T-cell (primary cell): ENCODE data around the gene PLEKHM3. TPM values are rescaled to one million over a fixed set of nuclear protein-coding genes. Genes with fewer than 3 reads are reported as not detected.
"Not testable (repeated sequence)": the region's sequence is repeated elsewhere in the genome, so short reads cannot be mapped to it uniquely, and the experiment has no call there.

Experiments
- ATAC-seq, 4 experiments: fragments of 200-7000 bp in 3 of 4; fragments of 150-1000 bp in 1 of 4; cut with Tn5 transposase; replicated peaks in 1 of 4; 1 replicate in 3 of 4; 2 replicates in 1 of 4; pipeline ENCODE4 v1.10.0; 2021; ENCODE audit warnings: moderate library complexity in 3 of 4, mild to moderate bottlenecking in 2 of 4, moderate number of reproducible peaks in 1 of 4
- CTCF ChIA-PET, 2 donors: fragments of 300-600 bp; sonication (Branson Sonifier 250); formaldehyde crosslinking; loops; one replicate each; lab custom pipeline; 2022; ENCODE audit warnings: antibody characterized with exemption in 2 of 2; lab: Charles Lee
- POLR2A ChIA-PET, 2 donors: fragments of 300-600 bp; sonication (Branson Sonifier 250); formaldehyde crosslinking; loops; one replicate each; lab custom pipeline; 2022; ENCODE audit warnings: antibody characterized with exemption in 2 of 2; lab: Charles Lee
- DNase-seq, 35 experiments: peaks; one replicate each; pipeline versions ENCODE4 v3.0.0 to v3.0.0-alpha.2; 2013 to 2023
- H3K27ac ChIP-seq: one replicate; pipeline ENCODE4 v1.5.1; 2013; ENCODE audit warnings: low read length
- H3K27me3 ChIP-seq, 2 experiments: replicated peaks in 1 of 2; 1 replicate in 1 of 2; 2 replicates in 1 of 2; pipeline versions ENCODE4 v1.6.1 to v1.7.0; 2013; ENCODE audit warnings: low read length in 1 of 2, mixed read lengths in 1 of 2; ENCODE audit not compliant: control insufficient read depth in 2 of 2, insufficient read depth in 2 of 2; ENCODE audit errors: extremely low read depth in 1 of 2
- H3K36me3 ChIP-seq, 2 donors: 1 replicate in 1 of 2; 2 replicates in 1 of 2; pipeline versions ENCODE4 v1.6.1 to v1.7.0; 2013; ENCODE audit warnings: low read length in 1 of 2; ENCODE audit not compliant: control insufficient read depth in 2 of 2, insufficient read depth in 1 of 2; ENCODE audit errors: extremely low read depth in 1 of 2
- H3K4me1 ChIP-seq, 2 experiments: 1 replicate in 1 of 2; 2 replicates in 1 of 2; pipeline versions ENCODE4 v1.6.1 to v1.7.0; 2013; ENCODE audit warnings: low read length in 2 of 2, mixed read lengths in 1 of 2; ENCODE audit not compliant: insufficient read depth in 2 of 2, control insufficient read depth in 1 of 2; ENCODE audit errors: extremely low read depth in 1 of 2
- H3K4me3 ChIP-seq, 2 donors: 1 replicate in 1 of 2; 2 replicates in 1 of 2; pipeline versions ENCODE4 v1.5.1 to v1.7.0; 2013; ENCODE audit warnings: mild to moderate bottlenecking in 2 of 2, low read length in 1 of 2, moderate library complexity in 1 of 2; ENCODE audit not compliant: control insufficient read depth in 1 of 2; ENCODE audit errors: extremely low read depth in 1 of 2
- H3K9me3 ChIP-seq: 2 replicates; pipeline ENCODE4 v1.7.0; 2013
- H3K27ac Mint-ChIP-seq, 2 donors: one replicate each; pipeline ENCODE4 v1.8.0; 2020 to 2021; ENCODE audit warnings: mild to moderate bottlenecking in 2 of 2, mixed read lengths in 2 of 2
- H3K27me3 Mint-ChIP-seq, 2 donors: one replicate each; pipeline ENCODE4 v1.8.0; 2021 to 2022; ENCODE audit warnings: mixed read lengths in 2 of 2
- H3K36me3 Mint-ChIP-seq: one replicate; pipeline ENCODE4 v1.8.0; 2021; ENCODE audit warnings: mixed read lengths
- H3K4me1 Mint-ChIP-seq, 3 donors: one replicate each; pipeline ENCODE4 v1.8.0; 2020 to 2022; ENCODE audit warnings: mixed read lengths in 3 of 3, mild to moderate bottlenecking in 1 of 3
- H3K4me3 Mint-ChIP-seq, 3 donors: one replicate each; pipeline ENCODE4 v1.8.0; 2020 to 2022; ENCODE audit warnings: mild to moderate bottlenecking in 3 of 3, mixed read lengths in 3 of 3, moderate library complexity in 3 of 3
- H3K9me3 Mint-ChIP-seq, 3 donors: one replicate each; pipeline ENCODE4 v1.8.0; 2020 to 2022; ENCODE audit warnings: mixed read lengths in 3 of 3
- WGBS: methylation state at CpG from one replicate; pipeline ENCODE4 v1.1.5; 2013; ENCODE audit warnings: missing lambda C conversion rate; ENCODE audit not compliant: insufficient coverage; 5-methylcytosine and 5-hydroxymethylcytosine counted together
- total RNA-seq, 35 experiments: library from RNA in 6 of 35; stranded (reverse) in 6 of 35; fragments of 120-200 nt in 1 of 35; gene quantifications; one replicate each; pipeline versions ENCODE4 v1.2.1 to v1.2.4 and lab custom pipeline; 2013 to 2026

The PLEKHM3 gene
- total RNA-seq, 5 donors from 2014 or later (not counting 1 experiment from before 2014, with no cell fraction given): 12.3 to 18.1 (median 13.9) TPM

GRCh38 chr2:207950761-207951114, 74.6 kb downstream of the PLEKHM3 start:
- H3K4me1 Mint-ChIP-seq: peaks cover 0 to 7% (median 1%) of the 10 kb centered on the region in 3 donors
- H3K9me3 Mint-ChIP-seq: no peaks in the 10 kb centered on the region
- H3K27ac Mint-ChIP-seq: no peak overlapping the region
- Histone ChIP-seq H3K27me3 (no peaks in the 10 kb centered on the region), H3K4me3 (no peak overlapping the region), H3K9me3 (no peaks in the 10 kb centered on the region), H3K4me1 (no peaks in the 10 kb centered on the region), H3K36me3 (peaks cover 0 to 6% of the 10 kb centered on the region in 2 donors), H3K27ac (no peak overlapping the region)
- ChIA-PET CTCF (interaction anchor here in 1 of 2 donors (1.0 kb wide), 1 partner anchor 26 kb away, joined by 3 read pairs; no protein-coding TSS in a partner anchor), POLR2A (interaction anchor here in 1 of 2 donors (1.0 kb wide), 1 partner anchor 42 kb away, joined by 3 read pairs; no protein-coding TSS in a partner anchor)
- ATAC-seq (no peak), DNase-seq (no peak)
- no peaks in the 10 kb centered on the region for H3K27me3 Mint-ChIP-seq
- no CpG with 5 or more reads among the region's 2 CpGs for WGBS
- peaks cover 17% of the 10 kb centered on the region for H3K36me3 Mint-ChIP-seq
- no peak overlapping the region for H3K4me3 Mint-ChIP-seq

GRCh38 chr2:207950063-207950760, 75.1 kb downstream of the PLEKHM3 start:
- H3K4me1 ChIP-seq: no peaks in the 10 kb centered on the region
- Mint-ChIP-seq H3K4me1 (peaks cover 0 to 7% (median 1%) of the 10 kb centered on the region in 3 donors), H3K36me3 (peaks cover 20% of the 10 kb centered on the region), H3K27ac (no peak overlapping the region), H3K9me3 (no peaks in the 10 kb centered on the region), H3K27me3 (no peaks in the 10 kb centered on the region), H3K4me3 (no peak overlapping the region)
- H3K27ac ChIP-seq: no peak overlapping the region
- H3K27me3 ChIP-seq: no peaks in the 10 kb centered on the region
- H3K9me3 ChIP-seq: no peaks in the 10 kb centered on the region
- H3K4me3 ChIP-seq: no peak overlapping the region
- peaks cover 0 to 6% of the 10 kb centered on the region in 2 donors for H3K36me3 ChIP-seq
- no peak for DNase-seq
- CTCF ChIA-PET: interaction anchor here in 1 of 2 donors (1.0 kb wide), 1 partner anchor 27 kb away, joined by 3 read pairs; no protein-coding TSS in a partner anchor
- POLR2A ChIA-PET: interaction anchor here in 1 of 2 donors (0.6 kb wide), 1 partner anchor 49 kb away, joined by 4 read pairs; no protein-coding TSS in a partner anchor
- no peak for ATAC-seq
- 89% methylated on average over 5 of the region's 8 CpGs for whole genome bisulfite sequencing

GRCh38 chr2:207949245-207949644, 76.1 kb downstream of the PLEKHM3 start:
- peaks cover 29% of the 10 kb centered on the region for H3K36me3 Mint-ChIP-seq
- H3K27ac Mint-ChIP-seq, H3K9me3 ChIP-seq, ATAC-seq, POLR2A ChIA-PET, H3K36me3 ChIP-seq, H3K4me1 Mint-ChIP-seq, H3K4me1 ChIP-seq, H3K27me3 ChIP-seq, H3K4me3 ChIP-seq, DNase-seq, CTCF ChIA-PET, H3K9me3 Mint-ChIP-seq, H3K27me3 Mint-ChIP-seq, H3K27ac ChIP-seq, H3K4me3 Mint-ChIP-seq: not testable (repeated sequence)
- WGBS: no CpG with 5 or more reads among the region's 1 CpG

GRCh38 chr2:207944979-207945600, 80.2 kb downstream of the PLEKHM3 start:
- ATAC-seq (no peak), DNase-seq (no peak)
- H3K4me3 ChIP-seq: no peak overlapping the region
- CTCF ChIA-PET: no interaction called here
- Mint-ChIP-seq H3K27me3 (no peaks in the 10 kb centered on the region), H3K4me3 (no peak overlapping the region), H3K36me3 (peaks cover 39% of the 10 kb centered on the region), H3K4me1 (peaks cover 0 to 12% (median 5%) of the 10 kb centered on the region in 3 donors), H3K9me3 (no peaks in the 10 kb centered on the region), H3K27ac (no peak overlapping the region)
- no peaks in the 10 kb centered on the region for H3K4me1 ChIP-seq
- POLR2A ChIA-PET: no interaction called here
- no peak overlapping the region for H3K27ac ChIP-seq
- 91% methylated on average over 4 of the region's 4 CpGs for WGBS
- no peaks in the 10 kb centered on the region for H3K27me3 ChIP-seq
- peaks cover 0 to 3% of the 10 kb centered on the region in 2 donors for H3K36me3 ChIP-seq
- no peaks in the 10 kb centered on the region for H3K9me3 ChIP-seq

GRCh38 chr2:207944334-207944733, 81.0 kb downstream of the PLEKHM3 start:
- Histone ChIP-seq H3K27ac (no peak overlapping the region), H3K9me3 (no peaks in the 10 kb centered on the region), H3K4me3 (no peak overlapping the region), H3K4me1 (no peaks in the 10 kb centered on the region), H3K36me3 (peaks cover 0 to 8% of the 10 kb centered on the region in 2 donors), H3K27me3 (no peaks in the 10 kb centered on the region)
- DNase-seq (no peak), ATAC-seq (no peak)
- POLR2A ChIA-PET: interaction anchor here in 1 of 2 donors (0.6 kb wide), 1 partner anchor 1886 kb away, joined by 3 read pairs; no protein-coding TSS in a partner anchor
- no peaks in the 10 kb centered on the region for H3K9me3 Mint-ChIP-seq
- H3K4me1 Mint-ChIP-seq: peaks cover 0 to 14% (median 6%) of the 10 kb centered on the region in 3 donors
- H3K4me3 Mint-ChIP-seq: no peak overlapping the region
- no peaks in the 10 kb centered on the region for H3K27me3 Mint-ChIP-seq
- CTCF ChIA-PET: interaction anchor here in 1 of 2 donors (0.7 kb wide), 1 partner anchor 187 kb away, joined by 3 read pairs; no protein-coding TSS in a partner anchor
- H3K27ac Mint-ChIP-seq: no peak overlapping the region
- peaks cover 43% of the 10 kb centered on the region for H3K36me3 Mint-ChIP-seq
- 95% methylated on average over 3 of the region's 6 CpGs for WGBS

GRCh38 chr2:207939342-207940108, 85.8 kb downstream of the PLEKHM3 start:
- POLR2A ChIA-PET: no interaction called here
- no peak overlapping the region for H3K27ac ChIP-seq
- 94% methylated on average over 5 of the region's 8 CpGs for WGBS
- no peak overlapping the region for H3K4me3 ChIP-seq
- peaks cover 0 to 8% of the 10 kb centered on the region in 2 donors for H3K36me3 ChIP-seq
- no peak overlapping the region for H3K4me3 Mint-ChIP-seq
- peaks cover 0 to 9% (median 6%) of the 10 kb centered on the region in 3 donors for H3K4me1 Mint-ChIP-seq
- H3K36me3 Mint-ChIP-seq: peaks cover 36% of the 10 kb centered on the region
- H3K27me3 ChIP-seq: no peaks in the 10 kb centered on the region
- CTCF ChIA-PET: no interaction called here
- no peaks in the 10 kb centered on the region for H3K27me3 Mint-ChIP-seq
- no peaks in the 10 kb centered on the region for H3K4me1 ChIP-seq
- no peaks in the 10 kb centered on the region for H3K9me3 Mint-ChIP-seq
- DNase-seq: no peak
- ATAC-seq: no peak
- no peaks in the 10 kb centered on the region for H3K9me3 ChIP-seq
- H3K27ac Mint-ChIP-seq: no peak overlapping the region
